Muscle of back (tissue), 10 donors: ENCODE results near the gene SMIM43. TPM values are rescaled to one million over a fixed set of nuclear protein-coding genes. Genes with fewer than 3 reads are reported as not detected.

Experiments
- polyA plus RNA-seq, 10 donors: library from polyadenylated mRNA; unstranded; fragments of 120-200 nt; gene quantifications; one replicate each; pipeline ENCODE4 v1.2.1, GENCODE V29; 2013; ENCODE audit not compliant: insufficient read length in 10 of 10

SMIM43 gene
- polyA plus RNA-seq, 10 donors = 0.81 to 4.6 (median 2.8) TPM

Other genes with a start within 250 kb of the SMIM43 start
- gene ANXA5, start 68.2 kb downstream of the SMIM43 start, polyA plus RNA-seq = 100 to 1,000 TPM; 343 to 426 (median 386) TPM
- 10 to 100 TPM; 23.9 to 42.3 (median 32.5) TPM for gene EXOSC9, start 36.2 kb upstream of the SMIM43 start, polyA plus RNA-seq
- 10 to 100 TPM; 14.7 to 32.5 (median 22.0) TPM for gene CCNA2, start 58.7 kb upstream of the SMIM43 start, polyA plus RNA-seq
- gene BBS7, start 105.3 kb upstream of the SMIM43 start, polyA plus RNA-seq = 10 to 100 TPM; 10.7 to 18.1 (median 13.2) TPM
- 1 to 10 TPM in 3 of 10 donors, under 1 TPM in 7; 0.59 to 1.7 (median 0.84) TPM for gene TRPC3, start 186.9 kb upstream of the SMIM43 start, polyA plus RNA-seq